HG03442 (cell line): Measurements from ENCODE around the gene FGFRL1.

Experiments used
- ATAC-seq: cut with Tn5 transposase; IDR thresholded peaks from one replicate; pipeline ENCODE4 v1.9.1; 2021; ENCODE audit warnings: mild to moderate bottlenecking, moderate library complexity; ENCODE audit not compliant: unreplicated experiment

FGFRL1 gene

GRCh38 chr4:1062419-1062818 lies 51.0 kb downstream of the FGFRL1 start:
- ATAC-seq = no peak

- no peak for ATAC-seq
These were observed 54.3 kb downstream of the FGFRL1 start for GRCh38 chr4:1065732-1066131.

DNA sequence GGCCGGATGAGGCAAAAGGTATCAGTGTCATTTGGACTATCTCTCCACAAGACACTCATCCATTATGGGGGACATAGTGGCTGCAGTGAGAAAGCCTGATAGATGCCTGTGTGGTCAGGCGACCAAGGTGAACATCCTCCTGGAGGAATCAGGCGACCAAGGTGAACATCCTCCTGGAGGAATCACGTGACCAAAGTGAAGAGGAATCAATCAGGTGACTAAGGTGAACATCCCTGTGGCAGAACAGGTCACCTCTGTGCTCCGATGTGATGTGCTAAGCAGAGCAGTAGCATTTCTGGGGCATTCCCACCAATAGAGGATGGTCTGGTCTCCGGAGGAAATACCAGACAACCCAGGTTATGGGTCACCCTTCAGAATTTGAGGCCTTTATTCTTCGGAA lies 58.0 kb downstream of the FGFRL1 start:
- no peak for ATAC-seq

- no peak for ATAC-seq
These were observed 61.5 kb downstream of the FGFRL1 start for GRCh38 chr4:1072830-1073446.

- no peak for ATAC-seq
These were observed 62.7 kb downstream of the FGFRL1 start for GRCh38 chr4:1074077-1074476.

DNA sequence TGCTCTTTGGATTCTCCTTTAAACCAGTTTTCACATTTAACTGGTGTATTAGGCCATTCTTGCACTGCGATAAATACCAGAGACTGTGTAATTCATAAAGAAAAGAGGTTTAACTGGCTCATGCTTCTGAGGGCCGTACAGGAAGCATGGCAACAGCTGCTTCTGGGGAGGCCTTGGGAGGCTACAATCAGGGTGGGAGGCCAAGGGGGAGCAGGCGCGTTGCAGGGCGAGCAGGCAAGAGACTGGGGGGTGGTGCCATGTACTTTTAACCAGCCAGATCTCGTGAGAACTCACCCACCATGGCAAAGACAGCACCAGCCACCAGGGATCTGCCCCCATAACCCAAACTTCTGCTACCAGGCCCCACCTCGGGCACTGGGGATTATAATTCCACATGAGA lies 63.8 kb downstream of the FGFRL1 start:
- no peak for ATAC-seq

DNA sequence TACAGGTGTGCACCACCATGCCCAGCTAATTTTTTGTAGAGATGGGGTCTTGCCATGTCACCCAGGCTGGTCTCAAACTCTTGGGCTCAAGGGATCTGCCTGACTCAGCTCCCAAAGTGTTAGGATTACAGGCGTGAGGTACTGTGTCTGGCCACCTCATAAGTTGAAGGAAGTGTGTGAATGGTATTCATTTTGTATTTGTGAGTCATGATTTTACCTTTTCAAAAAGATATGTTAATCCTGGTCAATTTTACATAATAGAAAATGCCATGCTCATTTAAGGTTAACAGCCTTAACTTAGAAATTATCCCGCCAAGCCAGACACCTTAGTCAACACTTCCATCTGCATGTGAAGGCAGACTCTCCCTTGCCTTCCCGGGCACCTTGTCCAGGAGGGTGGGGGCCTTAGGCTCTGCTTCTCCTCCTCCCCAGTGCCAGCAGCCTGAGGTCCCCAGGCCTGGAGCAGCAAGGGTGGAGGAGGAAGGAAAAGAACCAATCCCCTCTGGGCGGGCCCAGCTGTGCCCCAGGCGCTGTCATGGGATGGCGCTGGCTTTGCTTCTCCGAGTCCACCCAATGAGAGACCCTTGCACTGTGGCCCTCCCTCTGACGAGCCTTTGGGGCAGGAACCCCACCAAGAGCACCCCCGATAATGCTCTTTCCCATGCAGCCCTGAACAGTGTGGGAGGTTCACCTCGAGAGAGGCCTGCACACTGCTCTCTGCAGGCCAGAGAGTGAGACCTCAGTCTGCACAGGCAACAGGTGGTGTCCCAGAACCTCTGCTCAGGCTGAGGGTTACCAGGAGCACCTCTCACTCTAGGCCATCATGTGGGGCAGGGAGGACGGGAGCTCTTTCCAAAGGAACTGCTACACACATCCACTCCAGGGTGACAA lies 64.6 kb downstream of the FGFRL1 start:
- ATAC-seq = no peak
